CD4-positive, alpha-beta T cell treated with Interleukin-4 for 1 hour (primary cell): ENCODE measurements around the gene IGSF21.
"Not testable (repeated sequence)": the region's sequence is repeated elsewhere in the genome, so short reads cannot be mapped to it uniquely, and the experiment has no call there.

ENCODE experiments used
- DNase-seq, 2 donors: peaks; one replicate each; pipeline ENCODE4 v3.0.0-alpha.2; 2020 to 2022

The IGSF21 gene

DNA sequence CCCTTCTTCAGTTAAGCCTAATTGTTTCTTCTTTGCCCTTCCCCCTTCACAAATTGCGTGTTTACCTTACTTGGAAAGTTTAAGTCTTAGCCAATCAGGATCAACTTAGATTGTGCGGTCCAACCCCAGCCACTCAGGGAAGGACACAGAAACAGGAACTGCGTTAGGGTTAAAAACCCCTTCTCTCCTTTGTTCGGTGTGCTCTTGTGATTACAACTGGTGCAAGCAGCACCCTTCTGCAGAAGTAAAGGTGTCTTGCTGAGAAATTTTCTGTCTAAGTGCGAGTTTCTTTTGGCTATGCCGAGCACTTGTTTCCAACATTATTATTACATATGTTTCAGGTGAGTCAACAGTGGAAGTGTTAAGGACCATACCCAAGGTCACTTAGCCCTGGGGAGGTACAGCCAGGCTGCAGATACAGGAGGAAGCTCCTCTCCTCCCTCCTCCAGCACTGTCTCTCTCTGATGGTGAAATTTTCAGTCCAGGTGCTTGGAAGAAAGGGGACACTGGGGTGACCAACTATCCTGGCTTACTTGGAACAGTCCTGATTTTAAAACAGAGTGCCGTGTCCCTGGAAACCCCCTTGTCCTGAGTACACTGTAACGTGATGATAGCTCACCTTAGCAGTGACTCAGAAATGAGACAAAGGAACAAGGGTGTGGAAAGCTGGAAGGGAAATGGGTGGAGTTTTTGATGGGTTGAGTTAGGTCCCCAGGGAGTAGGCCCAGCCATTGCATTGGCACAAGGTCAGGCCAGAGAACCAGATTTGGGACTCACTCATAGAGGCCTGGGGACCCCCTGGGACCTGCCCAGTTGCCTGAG is 304.4 kb downstream of the IGSF21 start:
- no peak for DNase-seq

DNA sequence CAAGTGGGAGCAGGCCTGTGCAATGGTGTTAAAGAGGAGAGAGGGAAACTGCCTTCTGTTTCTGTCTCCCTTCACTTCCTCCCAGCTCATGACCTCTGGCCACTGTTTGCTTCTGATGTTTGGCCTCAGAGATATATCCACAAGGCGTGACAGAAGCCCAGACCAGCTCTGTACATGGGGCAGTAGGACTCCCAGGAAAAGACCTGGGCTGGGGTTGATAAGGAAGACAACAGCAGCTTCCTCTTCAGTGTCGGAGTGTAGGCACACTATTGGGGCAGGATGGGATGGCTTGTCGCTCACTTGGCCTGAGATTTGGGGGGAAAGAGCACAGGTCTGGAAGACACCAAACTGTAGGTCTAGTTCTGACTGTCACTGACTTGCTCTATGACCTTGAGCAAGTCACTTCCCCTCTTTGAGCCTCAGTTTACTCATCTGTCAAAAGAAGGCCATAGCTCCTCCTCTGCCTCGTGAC is 305.3 kb downstream of the IGSF21 start:
- no peak for DNase-seq

DNA sequence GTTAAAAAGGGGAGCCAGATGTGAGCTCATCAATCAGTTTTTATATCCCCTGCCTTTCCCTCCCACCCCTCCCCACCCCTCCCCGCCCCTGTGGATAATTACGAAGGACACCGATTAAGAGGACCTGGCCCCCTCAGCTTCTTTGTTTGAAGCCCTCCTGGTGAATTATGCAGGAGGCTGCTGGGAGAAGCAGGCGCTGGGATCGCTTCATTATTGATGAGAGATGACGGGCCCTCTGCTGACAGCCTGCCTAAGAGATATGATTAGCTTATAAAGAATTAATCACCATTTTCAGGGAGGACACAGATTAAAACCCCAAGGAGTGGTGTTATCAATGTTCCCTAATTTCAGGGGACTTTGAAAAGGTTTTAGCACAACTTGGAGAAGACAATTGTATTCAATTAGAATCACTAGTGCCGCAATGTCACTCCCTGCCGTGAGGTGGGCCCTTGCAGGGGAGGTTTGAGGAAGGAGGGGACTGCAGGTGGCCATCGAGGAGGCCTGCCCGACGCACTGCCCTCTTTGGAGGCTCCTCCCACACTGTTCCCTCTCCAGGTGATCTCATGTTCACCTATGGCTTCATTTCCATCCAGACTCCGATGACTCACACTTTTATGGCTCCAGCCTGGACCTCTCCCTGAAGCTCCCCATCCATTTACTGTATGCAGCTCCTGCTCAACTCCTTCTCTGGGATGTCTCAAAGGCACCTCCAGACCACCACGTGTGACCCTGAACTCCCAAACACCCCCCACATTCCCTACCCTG is 306.1 kb downstream of the IGSF21 start:
- DNase-seq: no peak

DNA sequence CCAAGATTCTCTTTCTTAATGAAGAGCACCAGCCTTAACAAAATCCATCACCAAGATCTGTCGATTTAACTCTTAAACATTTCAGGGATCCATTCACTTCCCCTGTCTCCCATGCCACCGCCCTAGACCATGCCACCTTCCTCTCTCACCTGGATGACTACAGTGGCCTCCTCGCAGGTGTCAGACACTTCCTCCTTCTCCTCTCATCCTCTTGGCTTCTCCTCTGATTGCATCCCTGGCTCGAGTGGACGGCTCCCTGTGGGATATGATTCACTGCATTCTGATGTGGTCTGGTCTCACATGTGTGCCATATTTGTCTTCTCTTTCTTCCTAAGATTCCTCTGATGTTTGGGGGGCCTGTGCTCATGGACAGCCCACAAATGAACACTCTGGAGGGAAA is 306.7 kb downstream of the IGSF21 start:
- DNase-seq: no peak

DNA sequence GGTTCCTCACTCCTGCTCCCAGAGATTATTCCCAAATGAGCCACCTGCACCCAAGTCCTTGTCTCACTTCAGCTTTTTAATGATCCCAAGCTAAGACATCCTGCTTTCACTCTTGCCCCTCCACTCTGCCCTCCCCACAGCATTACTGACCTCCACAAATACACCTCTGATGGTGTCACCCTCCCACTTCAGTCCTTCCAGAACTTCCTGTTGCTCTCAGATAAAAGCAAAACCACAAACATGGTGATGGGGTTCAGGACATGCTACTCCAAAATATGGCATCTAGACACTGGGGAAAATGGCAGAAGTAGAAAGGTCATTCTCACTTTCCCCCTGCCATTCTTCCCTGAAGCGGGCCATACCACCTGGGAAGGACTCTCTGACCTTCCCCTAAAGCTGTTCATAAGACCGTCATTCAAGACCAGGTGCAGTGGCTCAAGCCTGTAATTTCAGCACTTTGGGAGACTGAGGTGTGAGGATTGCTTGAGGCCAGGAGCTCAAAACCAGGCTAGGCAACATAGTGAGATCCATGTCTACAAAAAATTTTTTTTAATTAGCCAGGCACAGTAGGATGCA is 307.4 kb downstream of the IGSF21 start:
- no peak for DNase-seq

DNA sequence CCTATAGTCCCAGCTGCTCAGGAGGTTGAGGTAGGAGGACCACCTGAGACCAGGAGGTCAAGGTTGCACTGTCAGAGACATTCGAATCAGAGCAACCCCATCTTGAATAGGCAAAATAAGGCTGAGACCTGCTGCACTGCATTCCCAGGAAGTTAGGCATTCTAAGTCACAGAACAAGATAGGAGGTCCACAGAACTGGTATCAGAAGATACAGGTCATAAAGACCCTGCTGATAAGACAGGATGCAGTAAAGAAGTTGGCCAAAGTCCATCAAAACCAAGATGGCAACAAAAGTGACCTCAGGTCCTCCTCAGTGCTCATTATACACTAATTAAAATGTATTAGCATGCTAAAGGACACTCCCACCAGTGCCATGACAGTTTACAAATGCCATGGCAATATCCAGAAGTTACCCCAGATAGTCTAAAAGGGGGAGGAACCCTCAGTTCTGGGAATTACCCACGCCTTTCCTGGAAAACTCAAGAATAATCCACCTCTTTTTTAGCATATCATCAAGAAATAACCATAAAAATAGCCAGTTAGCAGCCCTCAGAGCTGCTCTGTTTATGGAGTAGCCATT is 307.9 kb downstream of the IGSF21 start:
- DNase-seq: no peak

DNA sequence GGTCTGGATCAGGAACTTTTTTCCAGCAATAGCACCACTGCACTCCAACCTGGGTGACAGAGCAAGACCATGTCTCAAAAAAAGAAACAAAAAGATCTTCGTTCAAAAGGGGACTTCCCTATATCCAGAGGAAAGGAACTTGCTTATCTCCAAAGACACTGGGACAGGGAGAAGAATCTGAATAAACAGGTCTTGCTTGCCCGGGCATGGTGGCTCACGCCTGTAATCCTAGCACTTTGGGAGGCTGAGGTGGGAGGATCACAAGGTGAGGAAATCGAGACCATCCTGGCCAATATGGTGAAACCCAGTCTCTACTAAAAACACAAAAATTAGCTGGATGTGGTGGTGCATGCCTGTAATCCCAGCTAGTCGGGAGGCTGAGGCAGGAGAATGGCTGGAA is 308.5 kb downstream of the IGSF21 start:
- DNase-seq: not testable (repeated sequence)

DNA sequence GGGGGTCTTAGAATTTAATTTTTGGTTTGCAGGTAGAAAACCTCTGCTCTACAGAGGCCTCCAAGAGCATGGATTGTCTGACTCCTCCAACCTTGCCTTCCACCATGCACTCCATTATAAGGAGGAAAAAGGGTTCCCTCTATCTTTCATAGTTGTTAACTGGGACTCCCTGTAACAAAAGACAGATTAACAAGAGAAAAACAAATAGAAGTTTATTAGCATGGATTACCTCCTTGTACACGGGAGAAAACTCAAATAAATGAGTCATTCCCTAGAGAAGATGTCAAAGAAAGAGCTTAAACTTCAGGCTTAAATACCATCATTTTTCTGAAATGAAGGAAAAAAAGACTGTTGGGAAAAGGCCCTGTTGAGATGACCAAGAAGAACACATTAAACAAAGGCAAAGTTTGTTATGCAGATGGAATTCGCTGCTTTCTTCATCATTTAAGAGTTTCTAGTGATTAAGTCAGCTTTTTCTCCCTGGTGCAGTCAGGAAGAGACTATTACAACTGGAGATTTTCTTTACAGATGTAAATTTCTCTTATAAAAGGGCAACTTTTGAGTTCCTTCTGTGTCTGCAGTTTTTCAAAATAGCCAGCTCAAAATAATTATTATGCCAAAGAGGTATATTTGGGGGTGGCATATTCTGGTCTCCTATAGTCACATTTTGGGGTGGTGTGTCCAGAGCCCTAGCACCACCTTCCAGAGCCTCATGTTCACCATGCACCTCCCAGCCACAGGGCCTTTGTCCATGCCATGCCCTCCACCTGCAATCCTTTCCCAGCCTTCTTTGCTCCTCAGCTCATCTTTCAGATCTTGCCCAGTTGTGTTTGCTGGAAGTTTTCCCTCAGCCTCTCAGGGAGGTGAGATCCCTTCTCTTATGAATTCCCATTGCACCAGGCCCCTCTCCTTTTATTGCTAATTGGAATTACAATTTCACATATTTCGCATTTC is 310.0 kb downstream of the IGSF21 start:
- no peak for DNase-seq

DNA sequence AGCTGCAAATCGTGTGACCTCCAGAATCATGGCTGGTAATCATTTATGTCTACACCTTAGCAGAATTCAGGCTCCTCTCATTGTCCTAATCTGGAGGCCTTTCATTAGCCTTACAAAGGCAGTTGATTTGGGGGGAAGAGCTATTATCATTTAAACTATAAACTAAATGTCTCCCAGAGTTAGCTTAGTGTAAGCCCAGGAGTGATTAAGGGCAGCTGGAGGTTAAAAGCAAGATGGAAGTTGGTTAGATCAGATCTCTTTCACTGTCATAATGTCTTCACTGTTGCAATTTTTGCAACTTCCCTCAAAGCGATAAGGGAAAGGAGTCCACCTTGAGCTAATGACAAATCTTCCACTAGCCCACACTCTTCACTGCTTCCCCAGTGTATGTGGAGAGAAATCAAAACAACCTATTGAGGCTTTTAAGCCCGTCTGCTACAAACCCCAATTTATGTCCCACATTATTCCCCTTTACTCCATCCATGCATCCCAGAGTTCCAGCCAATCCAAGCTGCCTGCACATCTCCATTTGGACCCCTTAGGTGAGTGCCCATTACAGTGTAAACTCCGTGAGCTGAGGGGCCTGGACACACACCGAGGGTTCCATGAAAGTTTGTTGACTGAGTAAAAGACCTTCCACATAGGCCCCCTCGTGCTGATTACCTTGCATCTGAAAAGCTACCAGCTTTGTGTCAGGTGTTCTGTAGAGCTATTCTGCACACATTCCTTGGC is 311.7 kb downstream of the IGSF21 start:
- no peak for DNase-seq

DNA sequence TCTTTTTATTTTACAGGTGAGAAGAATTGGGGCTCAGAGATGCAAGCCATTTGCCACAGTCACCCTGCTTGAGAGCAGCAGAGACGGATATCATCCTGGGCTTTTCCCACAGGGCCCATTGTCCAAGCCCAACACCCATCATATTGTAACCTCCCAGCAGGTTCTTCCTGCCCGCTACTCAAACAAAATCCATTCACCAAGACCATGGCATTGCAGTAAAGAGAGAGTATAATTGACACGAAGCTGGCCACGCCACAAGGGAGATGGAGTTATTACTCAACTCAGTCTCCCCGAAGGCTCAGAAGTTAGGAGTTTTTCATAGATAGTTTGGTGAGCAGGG is 312.2 kb downstream of the IGSF21 start:
- DNase-seq: no peak

DNA sequence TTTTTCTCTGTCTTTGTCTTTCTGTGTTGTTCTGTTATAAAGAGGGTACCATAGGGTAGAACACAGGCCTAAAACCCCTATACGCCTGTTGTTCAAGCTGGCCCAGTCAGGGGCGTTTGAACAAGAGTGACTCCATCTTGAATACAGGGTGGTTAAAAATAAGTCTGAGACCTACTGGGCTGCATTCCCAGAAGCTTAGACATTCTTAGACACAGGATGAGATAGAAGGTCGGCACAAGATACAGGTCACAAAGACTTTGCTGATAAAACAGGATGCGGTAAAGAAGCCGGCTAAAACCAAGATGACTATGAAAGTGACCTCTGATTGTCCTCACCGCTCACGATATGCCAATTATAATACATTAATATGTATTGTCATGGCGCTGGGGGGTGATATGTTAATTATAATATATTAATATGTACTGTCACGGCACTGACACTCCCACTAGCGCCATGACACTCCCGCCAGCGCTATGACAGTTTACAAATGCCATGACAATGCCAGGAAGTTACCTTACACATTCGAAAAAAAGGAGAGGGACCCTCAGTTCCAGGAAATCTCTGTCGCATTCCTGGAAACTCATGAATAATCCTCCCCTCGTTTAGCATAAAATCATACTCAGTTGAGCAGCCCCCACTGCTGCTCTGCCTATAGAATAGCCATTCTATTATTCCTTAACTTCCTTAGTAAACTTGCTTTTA is 314.6 kb downstream of the IGSF21 start:
- DNase-seq: no peak

DNA sequence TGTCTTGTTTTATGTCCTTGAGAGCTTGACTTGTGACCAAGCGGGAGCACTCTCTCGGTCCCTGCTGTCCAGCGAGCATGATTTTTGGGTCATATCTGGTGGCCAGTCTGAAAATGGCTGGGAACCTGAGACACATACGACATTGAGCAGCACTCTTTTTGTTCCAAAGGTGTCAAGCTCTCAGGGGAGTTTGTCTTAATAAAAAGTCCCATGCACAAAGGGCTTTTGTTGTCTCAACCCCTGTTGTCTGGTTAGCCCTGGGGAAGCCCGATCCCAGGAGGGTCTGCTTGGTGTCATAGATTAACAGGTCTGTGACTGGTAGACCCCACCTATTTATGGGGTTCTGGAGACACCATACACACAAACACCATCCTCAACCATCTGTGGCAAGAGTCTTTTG is 315.4 kb downstream of the IGSF21 start:
- no peak for DNase-seq

DNA sequence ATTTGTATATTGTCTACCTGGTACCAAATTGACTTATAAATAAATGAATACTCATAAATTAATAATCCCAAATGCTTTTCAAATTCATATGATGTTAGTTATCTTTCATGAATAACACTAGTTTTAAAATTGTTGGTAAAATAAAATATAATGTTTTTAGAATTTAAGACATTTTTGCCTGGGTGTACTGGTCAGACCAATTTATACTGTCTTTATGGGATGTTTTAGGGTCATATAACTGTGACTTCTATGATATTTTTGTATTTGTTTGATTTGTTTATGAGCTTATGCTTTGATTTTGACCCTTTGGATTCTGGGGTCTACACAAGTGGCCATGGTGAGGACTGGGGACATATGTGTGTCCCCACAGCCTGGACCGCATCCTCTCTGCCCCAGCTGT is 319.0 kb downstream of the IGSF21 start:
- no peak for DNase-seq
